NCI-H1092 (cell line): ENCODE data around the gene CREB3L4.
"Not testable (repeated sequence)": the region's sequence is repeated elsewhere in the genome, so short reads cannot be mapped to it uniquely, and the experiment has no call there.

Source experiments
- DNase-seq: peaks from one replicate; lab custom pipeline; 2025; lab: John Stamatoyannopoulos, UW

CREB3L4 gene

GRCh38 chr1:153959454-153959853, 8.2 kb upstream of the CREB3L4 start:
- no peak for DNase-seq

GRCh38 chr1:153960206-153960605, 7.5 kb upstream of the CREB3L4 start:
- DNase-seq, result no peak

- DNase-seq, result no peak
These were observed 6.3 kb upstream of the CREB3L4 start for GRCh38 chr1:153961421-153961820.

GRCh38 chr1:153962088-153963029, 5.3 kb upstream of the CREB3L4 start:
- no peak for DNase-seq

GRCh38 chr1:153963030-153963849, 4.5 kb upstream of the CREB3L4 start, which contains the start of gene SLC39A1:
TSS of gene SLC39A1 (minus strand) at chr1:153963537. CDS start at chr1:153962715, 822 bp downstream.
- DNase-seq, result peak; percentile 99

- DNase-seq, result no peak
These were observed 3.8 kb upstream of the CREB3L4 start for GRCh38 chr1:153963850-153964331.

- peak; percentile 65 for DNase-seq
These were observed 280 bp downstream of the CREB3L4 start for GRCh38 chr1:153968000-153968363.

GRCh38 chr1:153968408-153968807, 706 bp downstream of the CREB3L4 start:
- DNase-seq, result no peak

- no peak for DNase-seq
These were observed 1.3 kb downstream of the CREB3L4 start for GRCh38 chr1:153968972-153969371.

- DNase-seq, result no peak
These were observed 2.6 kb downstream of the CREB3L4 start for GRCh38 chr1:153970346-153970745.

- no peak for DNase-seq
These were observed 5.4 kb downstream of the CREB3L4 start for GRCh38 chr1:153973071-153973470.

GRCh38 chr1:153973525-153973924, 5.8 kb downstream of the CREB3L4 start:
- no peak for DNase-seq

- no peak for DNase-seq
These were observed 9.1 kb downstream of the CREB3L4 start for GRCh38 chr1:153976819-153977249.

- DNase-seq, result peak; percentile 89
These were observed 9.8 kb downstream of the CREB3L4 start, which contains the start of gene JTB for GRCh38 chr1:153977250-153978240. TSS of gene JTB (minus strand) at chr1:153977674. CDS start at chr1:153977252, 422 bp downstream.

GRCh38 chr1:153978274-153978909, 10.7 kb downstream of the CREB3L4 start:
- DNase-seq, result no peak

GRCh38 chr1:153979091-153979490, 11.4 kb downstream of the CREB3L4 start:
- DNase-seq, result not testable (repeated sequence)

- DNase-seq, result not testable (repeated sequence)
These were observed 14.0 kb downstream of the CREB3L4 start for GRCh38 chr1:153981735-153982134.

- DNase-seq, result no peak
These were observed 16.6 kb downstream of the CREB3L4 start for GRCh38 chr1:153984123-153984894.

GRCh38 chr1:153985341-153985912, 17.7 kb downstream of the CREB3L4 start:
- DNase-seq, result no peak
